ENCODE measurements around the gene CYBB.

The CYBB gene

GRCh38 chrX:37779857-37780256 is at the start of gene CYBB:
Gene CYBB, plus strand, starts transcription at chrX:37780059. Its CDS starts 19 bp downstream, at chrX:37780078.
- no peak for TF ChIP-seq HOXD13 (CRISPR knock-in tag; IDR thresholded peaks at IDR 0.05; ENCODE audit: borderline replicate concordance)
- TF ChIP-seq ZNF830 (tag by site-specific recombination; IDR thresholded peaks at IDR 0.05; ENCODE audit: low read depth), result no peak
- TF ChIP-seq ZNF2 (tag by site-specific recombination; IDR thresholded peaks at IDR 0.05), result no peak
- no peak for TF ChIP-seq ZNF530 (tag by site-specific recombination; IDR thresholded peaks at IDR 0.05; ENCODE audit: low read depth)
- TF ChIP-seq REST (tag by site-specific recombination; IDR thresholded peaks at IDR 0.05), result no peak
- no peak for TF ChIP-seq SCRT2 (tag by site-specific recombination; IDR thresholded peaks at IDR 0.05)
- no peak for TF ChIP-seq SALL2 (tag by site-specific recombination; IDR thresholded peaks at IDR 0.05; ENCODE audit: borderline replicate concordance)
- TF ChIP-seq, protein P1, sequence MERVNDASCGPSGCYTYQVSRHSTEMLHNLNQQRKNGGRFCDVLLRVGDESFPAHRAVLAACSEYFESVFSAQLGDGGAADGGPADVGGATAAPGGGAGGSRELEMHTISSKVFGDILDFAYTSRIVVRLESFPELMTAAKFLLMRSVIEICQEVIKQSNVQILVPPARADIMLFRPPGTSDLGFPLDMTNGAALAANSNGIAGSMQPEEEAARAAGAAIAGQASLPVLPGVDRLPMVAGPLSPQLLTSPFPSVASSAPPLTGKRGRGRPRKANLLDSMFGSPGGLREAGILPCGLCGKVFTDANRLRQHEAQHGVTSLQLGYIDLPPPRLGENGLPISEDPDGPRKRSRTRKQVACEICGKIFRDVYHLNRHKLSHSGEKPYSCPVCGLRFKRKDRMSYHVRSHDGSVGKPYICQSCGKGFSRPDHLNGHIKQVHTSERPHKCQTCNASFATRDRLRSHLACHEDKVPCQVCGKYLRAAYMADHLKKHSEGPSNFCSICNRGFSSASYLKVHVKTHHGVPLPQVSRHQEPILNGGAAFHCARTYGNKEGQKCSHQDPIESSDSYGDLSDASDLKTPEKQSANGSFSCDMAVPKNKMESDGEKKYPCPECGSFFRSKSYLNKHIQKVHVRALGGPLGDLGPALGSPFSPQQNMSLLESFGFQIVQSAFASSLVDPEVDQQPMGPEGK (tag by site-specific recombination; IDR thresholded peaks at IDR 0.05), result no peak
- TF ChIP-seq, protein P2, sequence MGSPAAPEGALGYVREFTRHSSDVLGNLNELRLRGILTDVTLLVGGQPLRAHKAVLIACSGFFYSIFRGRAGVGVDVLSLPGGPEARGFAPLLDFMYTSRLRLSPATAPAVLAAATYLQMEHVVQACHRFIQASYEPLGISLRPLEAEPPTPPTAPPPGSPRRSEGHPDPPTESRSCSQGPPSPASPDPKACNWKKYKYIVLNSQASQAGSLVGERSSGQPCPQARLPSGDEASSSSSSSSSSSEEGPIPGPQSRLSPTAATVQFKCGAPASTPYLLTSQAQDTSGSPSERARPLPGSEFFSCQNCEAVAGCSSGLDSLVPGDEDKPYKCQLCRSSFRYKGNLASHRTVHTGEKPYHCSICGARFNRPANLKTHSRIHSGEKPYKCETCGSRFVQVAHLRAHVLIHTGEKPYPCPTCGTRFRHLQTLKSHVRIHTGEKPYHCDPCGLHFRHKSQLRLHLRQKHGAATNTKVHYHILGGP (tag by site-specific recombination; IDR thresholded peaks at IDR 0.05), result no peak
- no peak for TF ChIP-seq TCF7L2 (IDR thresholded peaks at IDR 0.05; ENCODE audit: borderline replicate concordance, low read depth, low read length)
- TF ChIP-seq INSM2 (tag by site-specific recombination; IDR thresholded peaks at IDR 0.05), result no peak
- no peak for TF ChIP-seq ZNF558 (tag by site-specific recombination; IDR thresholded peaks at IDR 0.05)
- TF ChIP-seq ZBTB10 (tag by site-specific recombination; IDR thresholded peaks at IDR 0.05), result no peak
- Histone ChIP-seq H3K36me3 (ENCODE audit: control insufficient read depth in 2 of 2, insufficient read depth in 1 of 2, low read length in 2 of 2) (no peaks in the 10 kb centered on the region), H3K27ac (ENCODE audit: extremely low read depth, low read depth, low read length) (no peak within 1 kb of the TSS), H3K4me1 (ENCODE audit: control insufficient read depth, insufficient read depth, low read length) (no peaks in the 10 kb centered on the region), H3K9me3 (ENCODE audit: control insufficient read depth, insufficient read depth, low read depth, low read length) (no peaks in the 10 kb centered on the region), H3K4me3 (ENCODE audit: low read depth, low read length) (no peak within 1 kb of the TSS)
- ChIA-PET POLR2A (no interaction called here), CTCF (interaction anchor here (4.3 kb wide), 1 partner anchor 34 kb away, joined by 17 read pairs; no protein-coding TSS in a partner anchor)

DNA sequence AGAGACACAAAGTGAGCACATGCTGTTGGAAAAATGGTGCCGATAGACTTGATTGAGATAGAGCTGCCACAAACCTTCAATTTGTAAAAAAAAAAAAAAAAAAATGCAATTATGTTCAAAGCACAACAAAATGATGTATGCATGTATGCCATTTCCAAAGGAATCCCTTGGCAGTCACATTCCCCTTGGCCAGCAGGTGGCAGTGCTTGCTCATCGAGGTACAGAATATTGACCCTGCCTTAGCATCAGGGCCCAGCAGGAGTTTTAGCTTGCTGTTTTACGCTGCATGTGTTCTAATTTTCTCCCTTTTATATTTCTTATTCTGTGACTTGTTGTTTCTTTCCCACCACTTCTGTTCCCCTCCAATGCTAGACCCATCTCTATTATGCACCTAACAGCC is 34.5 kb upstream of the CYBB start:
- H3K36me3 ChIP-seq (ENCODE audit: control insufficient read depth in 2 of 2, insufficient read depth in 1 of 2, low read length in 2 of 2), result no peaks in the 10 kb centered on the region
- CTCF ChIA-PET, result interaction anchor here (0.6 to 4.8 kb wide), 43 partner anchors 9 to 1579 kb away, joined by 3 to 89 read pairs (median 3); partner anchors contain the start of gene CYBB
- no peak for TF ChIP-seq KLF1 (tag by site-specific recombination; IDR thresholded peaks at IDR 0.05)
- TF ChIP-seq CTCF (tag by site-specific recombination; IDR thresholded peaks at IDR 0.05), result peak; percentile 59
- TF ChIP-seq ZNF654 (tag by site-specific recombination; IDR thresholded peaks at IDR 0.05; ENCODE audit: low read depth), result peak; percentile 86
- TF ChIP-seq ZIC2 (tag by site-specific recombination; IDR thresholded peaks at IDR 0.05), result peak; percentile 35; the same call in 1 of the 2 replicates
- TF ChIP-seq ZNF19 (tag by site-specific recombination; IDR thresholded peaks at IDR 0.05; ENCODE audit: low read depth), result no peak
- TF ChIP-seq ZNF2 (tag by site-specific recombination; IDR thresholded peaks at IDR 0.05), result 0 out of 2 replicates have a peak, but pooled peaks have one; percentile 44
- no peak for TF ChIP-seq AEBP2 (tag by site-specific recombination; IDR thresholded peaks at IDR 0.05; ENCODE audit: borderline replicate concordance)

More for the DNA sequence above, 34.5 kb upstream of the CYBB start:
- Histone ChIP-seq H3K27ac (ENCODE audit: extremely low read depth, low read depth, low read length) (no peak overlapping the region), H3K4me1 (ENCODE audit: control insufficient read depth, insufficient read depth, low read length) (no peaks in the 10 kb centered on the region), H3K9me3 (ENCODE audit: control insufficient read depth, insufficient read depth, low read depth, low read length) (no peaks in the 10 kb centered on the region), H3K4me3 (ENCODE audit: low read depth, low read length) (no peak overlapping the region)
- POLR2A ChIA-PET, result no interaction called here

All from HEK293 (cell line).